Spleen (tissue), 7 donors: Measurements from ENCODE around the gene KCNJ10.

Experiments
- CTCF ChIP-seq, 11 experiments: fragments of 200-600 bp in 7 of 11; fragments of 450-650 bp in 4 of 11; sonication (generic) in 4 of 11; IDR thresholded peaks in 8 of 11; conservative IDR thresholded peaks in 3 of 11; 1 replicate in 7 of 11; 2 replicates in 4 of 11; pipeline versions ENCODE4 v1.4.0 to v1.8.0; 2016 to 2021; ENCODE audit warnings: antibody characterized with exemption in 11 of 11, inconsistent platforms in 4 of 11, mild to moderate bottlenecking in 1 of 11
- POLR2AphosphoS5 ChIP-seq, 3 donors: sonication (generic); formaldehyde crosslinking; IDR thresholded peaks; one replicate each; pipeline ENCODE4 v1.5.1; 2017; ENCODE audit warnings: antibody characterized with exemption in 3 of 3
- donor health status: DM: no; HTN: no; CAD: no; lungs with moderate emphysema.
- donor health status: DM: no; HTN: no; CAD: no.
- donor health status: DM: no; HTN: no; CAD: no.

GRCh38 chr1:160097151-160097910, 27.4 kb upstream of the KCNJ10 start:
- no peak for TF ChIP-seq POLR2AphosphoS5 (IDR thresholded peaks at IDR 0.05)
- TF ChIP-seq CTCF (IDR thresholded peaks at IDR 0.05 in 8 of 11, conservative IDR thresholded peaks at IDR 0.05 in 3 of 11), result no peak
